Measurements from ENCODE around the gene PIP4K2A.

Gene PIP4K2A

DNA sequence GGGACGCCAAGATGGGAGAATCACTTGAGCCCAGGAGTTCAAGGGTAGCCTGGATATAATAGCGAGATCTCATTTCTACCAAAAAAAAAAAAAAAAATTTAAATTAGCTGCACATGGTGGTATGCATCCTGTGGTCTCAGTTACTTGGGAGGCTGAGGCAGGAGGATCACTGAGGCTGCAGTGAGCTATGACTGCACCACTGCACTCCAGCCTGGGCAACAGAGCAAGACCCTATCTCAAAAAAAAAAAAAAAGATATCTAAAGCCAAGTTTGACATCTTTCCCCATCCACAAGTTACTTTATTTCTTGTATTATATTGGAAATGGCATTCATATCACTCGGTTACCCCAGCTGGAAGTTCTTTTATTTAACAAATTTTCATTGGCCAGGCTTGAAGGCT is 3.4 kb upstream of the PIP4K2A start:
- peaks cover 0 to 6% (median 5%) of the 10 kb centered on the region in 3 experiments for H3K27me3 ChIP-seq (ENCODE audit: control insufficient read depth in 3 of 3, insufficient read depth in 3 of 3, low read depth in 1 of 3, low read length in 3 of 3)
- H3K27ac ChIP-seq (replicated peaks; ENCODE audit: low read length), result no peak overlapping the region
- no peak overlapping the region for H3K23ac ChIP-seq (ENCODE audit: low read depth, low read length, poor library complexity)
- no peak overlapping the region for H3K14ac ChIP-seq (ENCODE audit: low read length)
- H2AK5ac ChIP-seq (ENCODE audit: low read depth, low read length), result no peak overlapping the region
- no CpG with 5 or more reads among the region's 3 CpGs for WGBS, 2 donors (ENCODE audit: extremely low coverage in 2 of 2, insufficient read length in 2 of 2, insufficient replicate concordance in 1 of 2)
- no peak overlapping the region for H3K4ac ChIP-seq (ENCODE audit: low read length)
- H2BK120ac ChIP-seq (ENCODE audit: low read depth, low read length), result no peak overlapping the region
- no peak overlapping the region for H2BK5ac ChIP-seq (ENCODE audit: low read length)
- H4K8ac ChIP-seq (ENCODE audit: low read depth, low read length), result no peak overlapping the region
- no peak for DNase-seq (ENCODE audit: low spot score)
- H2AFZ ChIP-seq (ENCODE audit: low read length), result no peak overlapping the region
- no peaks in the 10 kb centered on the region for H3K9me3 ChIP-seq (replicated peaks in 1 of 2; ENCODE audit: control insufficient read depth in 2 of 2, insufficient read depth in 1 of 2, low read depth in 1 of 2, low read length in 2 of 2)
- H3K79me1 ChIP-seq (ENCODE audit: low read depth, low read length), result peaks cover 6% of the 10 kb centered on the region
- H4K91ac ChIP-seq (ENCODE audit: low read depth, low read length, poor library complexity), result no peak overlapping the region
- no peak overlapping the region for H3K9ac ChIP-seq (ENCODE audit: low read depth, low read length, poor library complexity)
- no peak overlapping the region for H3K4me3 ChIP-seq (ENCODE audit: low read length in 2 of 2)
- H3K4me1 ChIP-seq (ENCODE audit: control insufficient read depth in 2 of 2, insufficient read depth in 1 of 2, low read depth in 1 of 2, low read length in 2 of 2), result peaks cover 0 to under 1% of the 10 kb centered on the region in 2 donors
- no peaks in the 10 kb centered on the region for H3K36me3 ChIP-seq (replicated peaks in 1 of 2; ENCODE audit: control insufficient read depth in 2 of 2, insufficient read depth in 2 of 2, low read length in 2 of 2)
- no peak overlapping the region for H3K18ac ChIP-seq (ENCODE audit: low read length)
- H2BK15ac ChIP-seq (ENCODE audit: low read length), result no peak overlapping the region
- no peak overlapping the region for H2BK12ac ChIP-seq (ENCODE audit: low read length)
- no peak overlapping the region for H3K4me2 ChIP-seq (ENCODE audit: insufficient read depth, low read length, poor library complexity, severe bottlenecking)

DNA sequence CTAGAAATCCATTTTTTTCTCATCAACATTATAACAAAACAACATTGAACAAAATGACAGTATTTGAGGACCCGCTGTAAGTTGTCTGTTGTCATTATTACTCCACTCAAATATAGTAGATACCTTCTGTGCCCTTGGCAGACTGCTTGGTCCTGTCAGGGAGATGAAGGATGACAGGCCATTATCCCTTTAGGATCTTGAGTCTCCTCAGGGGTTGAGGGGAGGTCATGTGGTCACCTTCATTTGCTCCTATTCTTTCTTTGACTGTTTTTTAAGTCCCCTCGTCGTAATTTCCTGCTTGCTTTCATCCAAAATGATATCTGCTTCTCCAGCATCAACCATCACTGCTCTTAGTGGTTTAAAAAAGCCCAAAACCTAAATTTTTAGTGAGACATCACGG is 2.6 kb upstream of the PIP4K2A start:
- H3K4me2 ChIP-seq (ENCODE audit: insufficient read depth, low read length, poor library complexity, severe bottlenecking), result no peak overlapping the region
- H3K36me3 ChIP-seq (replicated peaks in 1 of 2; ENCODE audit: control insufficient read depth in 2 of 2, insufficient read depth in 2 of 2, low read length in 2 of 2), result no peaks in the 10 kb centered on the region
- H4K91ac ChIP-seq (ENCODE audit: low read depth, low read length, poor library complexity), result no peak overlapping the region
- H3K79me1 ChIP-seq (ENCODE audit: low read depth, low read length), result peaks cover 6% of the 10 kb centered on the region
- no CpG with 5 or more reads among the region's 4 CpGs for WGBS, 2 donors (ENCODE audit: extremely low coverage in 2 of 2, insufficient read length in 2 of 2, insufficient replicate concordance in 1 of 2)
- no peak overlapping the region for H3K4me3 ChIP-seq (ENCODE audit: low read length in 2 of 2)
- H2BK5ac ChIP-seq (ENCODE audit: low read length), result no peak overlapping the region
- H3K27me3 ChIP-seq (ENCODE audit: control insufficient read depth in 3 of 3, insufficient read depth in 3 of 3, low read depth in 1 of 3, low read length in 3 of 3), result peaks cover 0 to 6% (median 4%) of the 10 kb centered on the region in 3 experiments
- no peak overlapping the region for H3K23ac ChIP-seq (ENCODE audit: low read depth, low read length, poor library complexity)
- H3K9ac ChIP-seq (ENCODE audit: low read depth, low read length, poor library complexity), result no peak overlapping the region
- no peak overlapping the region for H4K8ac ChIP-seq (ENCODE audit: low read depth, low read length)
- peaks cover 1 to 8% of the 10 kb centered on the region in 2 donors for H3K4me1 ChIP-seq (ENCODE audit: control insufficient read depth in 2 of 2, insufficient read depth in 1 of 2, low read depth in 1 of 2, low read length in 2 of 2)
- no peak overlapping the region for H3K18ac ChIP-seq (ENCODE audit: low read length)
- no peak overlapping the region for H2BK15ac ChIP-seq (ENCODE audit: low read length)
- no peak overlapping the region for H2BK120ac ChIP-seq (ENCODE audit: low read depth, low read length)
- H3K27ac ChIP-seq (replicated peaks; ENCODE audit: low read length), result no peak overlapping the region
- H3K4ac ChIP-seq (ENCODE audit: low read length), result no peak overlapping the region
- no peak overlapping the region for H2BK12ac ChIP-seq (ENCODE audit: low read length)
- no peak overlapping the region for H3K14ac ChIP-seq (ENCODE audit: low read length)
- no peaks in the 10 kb centered on the region for H3K9me3 ChIP-seq (replicated peaks in 1 of 2; ENCODE audit: control insufficient read depth in 2 of 2, insufficient read depth in 1 of 2, low read depth in 1 of 2, low read length in 2 of 2)
- no peak overlapping the region for H2AK5ac ChIP-seq (ENCODE audit: low read depth, low read length)
- no peak overlapping the region for H2AFZ ChIP-seq (ENCODE audit: low read length)
- DNase-seq (ENCODE audit: low spot score), result no peak

DNA sequence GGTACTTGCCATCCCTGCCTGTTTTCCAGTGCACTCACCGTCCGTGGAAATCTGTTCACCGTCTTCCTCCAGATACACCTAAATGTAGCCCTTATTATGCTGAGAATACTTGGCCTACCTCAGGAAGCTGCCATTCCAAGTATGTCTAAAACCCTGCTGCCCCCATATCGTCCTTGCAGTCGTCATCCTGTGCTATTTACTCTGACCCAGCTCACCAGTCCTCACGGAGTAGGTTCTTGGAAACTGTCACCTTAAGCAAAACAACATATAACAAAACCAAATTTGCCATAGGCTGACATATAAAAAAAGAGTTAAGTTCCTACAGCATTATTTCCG is 880 bp upstream of the PIP4K2A start:
- Histone ChIP-seq H3K4me3 (ENCODE audit: low read length in 2 of 2) (no peak overlapping the region), H4K8ac (ENCODE audit: low read depth, low read length) (no peak overlapping the region), H3K36me3 (replicated peaks in 1 of 2; ENCODE audit: control insufficient read depth in 2 of 2, insufficient read depth in 2 of 2, low read length in 2 of 2) (no peaks in the 10 kb centered on the region), H2BK12ac (ENCODE audit: low read length) (no peak overlapping the region), H3K4ac (ENCODE audit: low read length) (no peak overlapping the region), H3K4me2 (ENCODE audit: insufficient read depth, low read length, poor library complexity, severe bottlenecking) (no peak overlapping the region), H2AFZ (ENCODE audit: low read length) (peak overlapping the region; percentile 94), H2AK5ac (ENCODE audit: low read depth, low read length) (no peak overlapping the region), H3K27me3 (ENCODE audit: control insufficient read depth in 3 of 3, insufficient read depth in 3 of 3, low read depth in 1 of 3, low read length in 3 of 3) (peaks cover 0 to 6% (median 4%) of the 10 kb centered on the region in 3 experiments), H3K23ac (ENCODE audit: low read depth, low read length, poor library complexity) (no peak overlapping the region), H3K9ac (ENCODE audit: low read depth, low read length, poor library complexity) (no peak overlapping the region), H4K91ac (ENCODE audit: low read depth, low read length, poor library complexity) (no peak overlapping the region), H3K4me1 (ENCODE audit: control insufficient read depth in 2 of 2, insufficient read depth in 1 of 2, low read depth in 1 of 2, low read length in 2 of 2) (peaks cover 1 to 15% of the 10 kb centered on the region in 2 donors), H3K79me1 (ENCODE audit: low read depth, low read length) (peaks cover 6% of the 10 kb centered on the region), H3K14ac (ENCODE audit: low read length) (no peak overlapping the region), H2BK120ac (ENCODE audit: low read depth, low read length) (no peak overlapping the region), H3K27ac (replicated peaks; ENCODE audit: low read length) (no peak overlapping the region), H2BK5ac (ENCODE audit: low read length) (no peak overlapping the region), H3K9me3 (replicated peaks in 1 of 2; ENCODE audit: control insufficient read depth in 2 of 2, insufficient read depth in 1 of 2, low read depth in 1 of 2, low read length in 2 of 2) (no peaks in the 10 kb centered on the region), H3K18ac (ENCODE audit: low read length) (peak overlapping the region; percentile 96), H2BK15ac (ENCODE audit: low read length) (no peak overlapping the region)
- WGBS, 2 donors (ENCODE audit: extremely low coverage in 2 of 2, insufficient read length in 2 of 2, insufficient replicate concordance in 1 of 2), result no CpG with 5 or more reads among the region's 7 CpGs
- DNase-seq (ENCODE audit: low spot score), result no peak

DNA sequence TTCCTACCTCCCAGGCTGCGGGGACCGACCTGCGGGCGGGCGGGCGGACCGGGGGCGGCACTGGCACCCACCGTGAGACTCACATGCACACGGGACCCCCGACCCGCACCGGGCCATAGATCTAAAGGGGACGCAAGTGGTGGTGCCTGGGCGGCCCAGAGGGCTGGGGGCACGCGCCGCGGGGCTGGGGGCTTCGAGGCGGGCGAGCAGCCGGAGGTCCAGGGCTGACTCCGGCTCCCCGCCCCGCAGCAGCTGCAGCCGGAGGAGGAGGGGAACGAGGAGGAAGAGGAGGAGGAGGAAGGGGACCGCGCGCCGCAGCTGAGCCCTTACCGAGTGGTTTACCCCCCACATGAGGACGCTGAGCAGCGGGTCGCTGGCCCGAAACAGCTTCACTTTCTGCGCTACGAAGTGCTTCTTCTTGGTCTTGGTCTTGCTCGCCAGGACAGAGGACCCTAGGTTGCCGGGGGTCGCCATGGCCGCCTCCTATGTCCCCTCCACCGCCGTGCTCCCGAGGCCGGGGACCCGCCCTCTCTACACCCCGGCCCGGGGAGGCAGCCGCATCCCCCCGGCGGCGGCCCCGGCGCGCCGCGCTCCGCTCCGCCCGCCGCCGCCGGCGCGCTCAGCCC is 412 bp downstream of the PIP4K2A start:
- Histone ChIP-seq H3K4ac (ENCODE audit: low read length) (no peak overlapping the region), H3K4me3 (ENCODE audit: low read length in 2 of 2) (peak overlapping the region; percentile 69 to 98), H3K14ac (ENCODE audit: low read length) (peak overlapping the region; percentile 82), H3K79me1 (ENCODE audit: low read depth, low read length) (peaks cover 9% of the 10 kb centered on the region), H2BK5ac (ENCODE audit: low read length) (no peak overlapping the region), H3K9ac (ENCODE audit: low read depth, low read length, poor library complexity) (peak overlapping the region; percentile 94), H4K8ac (ENCODE audit: low read depth, low read length) (no peak overlapping the region), H3K36me3 (replicated peaks in 1 of 2; ENCODE audit: control insufficient read depth in 2 of 2, insufficient read depth in 2 of 2, low read length in 2 of 2) (no peaks in the 10 kb centered on the region), H3K4me2 (ENCODE audit: insufficient read depth, low read length, poor library complexity, severe bottlenecking) (peak overlapping the region; percentile 97), H3K27ac (replicated peaks; ENCODE audit: low read length) (no peak overlapping the region), H4K91ac (ENCODE audit: low read depth, low read length, poor library complexity) (no peak overlapping the region), H3K18ac (ENCODE audit: low read length) (peak overlapping the region; percentile 97), H2BK120ac (ENCODE audit: low read depth, low read length) (no peak overlapping the region), H3K23ac (ENCODE audit: low read depth, low read length, poor library complexity) (peak overlapping the region; percentile 52), H3K9me3 (replicated peaks in 1 of 2; ENCODE audit: control insufficient read depth in 2 of 2, insufficient read depth in 1 of 2, low read depth in 1 of 2, low read length in 2 of 2) (no peaks in the 10 kb centered on the region), H2AK5ac (ENCODE audit: low read depth, low read length) (no peak overlapping the region), H2AFZ (ENCODE audit: low read length) (peak overlapping the region; percentile 89), H3K27me3 (ENCODE audit: control insufficient read depth in 3 of 3, insufficient read depth in 3 of 3, low read depth in 1 of 3, low read length in 3 of 3) (peaks cover 0 to 6% (median 4%) of the 10 kb centered on the region in 3 experiments), H2BK12ac (ENCODE audit: low read length) (no peak overlapping the region), H2BK15ac (ENCODE audit: low read length) (no peak overlapping the region), H3K4me1 (ENCODE audit: control insufficient read depth in 2 of 2, insufficient read depth in 1 of 2, low read depth in 1 of 2, low read length in 2 of 2) (peaks cover 1 to 15% of the 10 kb centered on the region in 2 donors)
- WGBS, 2 donors (ENCODE audit: extremely low coverage in 2 of 2, insufficient read length in 2 of 2, insufficient replicate concordance in 1 of 2), result no CpG with 5 or more reads among the region's 67 CpGs
- peak; percentile 24 for DNase-seq (ENCODE audit: low spot score)
